Activated CD8-positive, alpha-beta memory T cell treated with anti-CD3 and anti-CD28 coated beads, Interleukin-2, amount 10 ng/mL, durations not matched to agents 7 days and 5 days (primary cell): ENCODE measurements around the gene PTAFR. TPM values are rescaled to one million over a fixed set of nuclear protein-coding genes. Genes with fewer than 3 reads are reported as not detected.

Source experiments
- ATAC-seq: fragments of 150-1000 bp; cut with Tn5 transposase; one replicate; pipeline ENCODE4 v1.10.0; 2021; ENCODE audit warnings: moderate library complexity
- CTCF ChIA-PET: fragments of 350-600 bp; sonication (Branson Sonifier 250); formaldehyde crosslinking; loops from one replicate; lab custom pipeline; 2021; ENCODE audit warnings: antibody characterized with exemption; lab: Charles Lee
- DNase-seq: peaks from one replicate; pipeline ENCODE4 v3.0.0-alpha.2; 2020
- H3K27ac Mint-ChIP-seq: one replicate; pipeline ENCODE4 v1.8.0; 2021; ENCODE audit warnings: mild to moderate bottlenecking, mixed read lengths
- H3K27me3 Mint-ChIP-seq: one replicate; pipeline ENCODE4 v1.8.0; 2021; ENCODE audit warnings: mixed read lengths
- H3K36me3 Mint-ChIP-seq: one replicate; pipeline ENCODE4 v1.8.0; 2021; ENCODE audit warnings: mild to moderate bottlenecking, mixed read lengths
- H3K4me1 Mint-ChIP-seq: one replicate; pipeline ENCODE4 v1.8.0; 2021; ENCODE audit warnings: mixed read lengths
- H3K4me3 Mint-ChIP-seq: one replicate; pipeline ENCODE4 v1.8.0; 2021; ENCODE audit warnings: mild to moderate bottlenecking, moderate library complexity, mixed read lengths
- H3K9me3 Mint-ChIP-seq: one replicate; pipeline ENCODE4 v1.8.0; 2022; ENCODE audit warnings: low read depth, mixed read lengths
- total RNA-seq, 2 experiments: library from RNA; stranded (reverse); gene quantifications; one replicate each; pipeline ENCODE4 v1.2.3, GENCODE V29; 2021

PTAFR gene
- total RNA-seq, 2 experiments from 2014 or later = 0.20 to 0.30 TPM

- H3K9me3 Mint-ChIP-seq = no peaks in the 10 kb centered on the region
- ATAC-seq (no peak), DNase-seq (no peak)
- H3K4me3 Mint-ChIP-seq = no peak overlapping the region
- peaks cover 14% of the 10 kb centered on the region for H3K4me1 Mint-ChIP-seq
- CTCF ChIA-PET = interaction anchor here (1.2 kb wide), 1 partner anchor 10 kb away, joined by 4 read pairs; no protein-coding TSS in a partner anchor
- H3K27me3 Mint-ChIP-seq = peaks cover 82% of the 10 kb centered on the region
- H3K36me3 Mint-ChIP-seq = peaks cover 2% of the 10 kb centered on the region
- no peak overlapping the region for H3K27ac Mint-ChIP-seq
These were observed 41.8 kb downstream of the PTAFR start for GRCh38 chr1:28134651-28135207.

- ATAC-seq (no peak), DNase-seq (no peak)
- H3K27me3 Mint-ChIP-seq = peaks cover 85% of the 10 kb centered on the region
- H3K9me3 Mint-ChIP-seq = no peaks in the 10 kb centered on the region
- peaks cover 12% of the 10 kb centered on the region for H3K4me1 Mint-ChIP-seq
- no peak overlapping the region for H3K4me3 Mint-ChIP-seq
- H3K36me3 Mint-ChIP-seq = peaks cover 2% of the 10 kb centered on the region
- CTCF ChIA-PET = no interaction called here
- H3K27ac Mint-ChIP-seq = no peak overlapping the region
These were observed 44.0 kb downstream of the PTAFR start for GRCh38 chr1:28132171-28133167.

GRCh38 chr1:28130901-28131300, 45.6 kb downstream of the PTAFR start:
- H3K9me3 Mint-ChIP-seq = no peaks in the 10 kb centered on the region
- H3K4me1 Mint-ChIP-seq = peaks cover 9% of the 10 kb centered on the region
- no peak for DNase-seq
- peaks cover 84% of the 10 kb centered on the region for H3K27me3 Mint-ChIP-seq
- peaks cover 2% of the 10 kb centered on the region for H3K36me3 Mint-ChIP-seq
- H3K27ac Mint-ChIP-seq = no peak overlapping the region
- ATAC-seq = no peak
- CTCF ChIA-PET = no interaction called here
- H3K4me3 Mint-ChIP-seq = no peak overlapping the region

- Mint-ChIP-seq H3K9me3 (no peaks in the 10 kb centered on the region), H3K4me1 (peaks cover 9% of the 10 kb centered on the region), H3K27ac (no peak overlapping the region), H3K4me3 (no peak overlapping the region), H3K36me3 (no peaks in the 10 kb centered on the region), H3K27me3 (peaks cover 73% of the 10 kb centered on the region)
- no peak for DNase-seq
- no peak for ATAC-seq
- CTCF ChIA-PET = no interaction called here
These were observed 47.3 kb downstream of the PTAFR start for GRCh38 chr1:28129150-28129549.

GRCh38 chr1:28127617-28128257, 48.8 kb downstream of the PTAFR start:
- DNase-seq = no peak
- CTCF ChIA-PET = interaction anchor here (1.1 kb wide), 1 partner anchor 86 kb away, joined by 3 read pairs; no protein-coding TSS in a partner anchor
- Mint-ChIP-seq H3K27ac (no peak overlapping the region), H3K36me3 (no peaks in the 10 kb centered on the region), H3K9me3 (no peaks in the 10 kb centered on the region), H3K4me1 (peaks cover 9% of the 10 kb centered on the region), H3K4me3 (no peak overlapping the region), H3K27me3 (peaks cover 68% of the 10 kb centered on the region)
- ATAC-seq = peak; percentile 30

GRCh38 chr1:28126783-28127490, 49.6 kb downstream of the PTAFR start:
- H3K36me3 Mint-ChIP-seq = no peaks in the 10 kb centered on the region
- DNase-seq (no peak), ATAC-seq (no peak)
- CTCF ChIA-PET = interaction anchor here (1.1 to 1.2 kb wide), 2 partner anchors 36 to 87 kb away, joined by 3 read pairs; no protein-coding TSS in a partner anchor
- peaks cover 7% of the 10 kb centered on the region for H3K4me1 Mint-ChIP-seq
- peaks cover 64% of the 10 kb centered on the region for H3K27me3 Mint-ChIP-seq
- no peaks in the 10 kb centered on the region for H3K9me3 Mint-ChIP-seq
- no peak overlapping the region for H3K27ac Mint-ChIP-seq
- no peak overlapping the region for H3K4me3 Mint-ChIP-seq

- CTCF ChIA-PET = interaction anchor here (1.2 kb wide), 1 partner anchor 35 kb away, joined by 3 read pairs; no protein-coding TSS in a partner anchor
- ATAC-seq (no peak), DNase-seq (no peak)
- no peak overlapping the region for H3K4me3 Mint-ChIP-seq
- no peaks in the 10 kb centered on the region for H3K9me3 Mint-ChIP-seq
- H3K27ac Mint-ChIP-seq = no peak overlapping the region
- H3K36me3 Mint-ChIP-seq = no peaks in the 10 kb centered on the region
- H3K27me3 Mint-ChIP-seq = peaks cover 65% of the 10 kb centered on the region
- peaks cover 5% of the 10 kb centered on the region for H3K4me1 Mint-ChIP-seq
These were observed 50.3 kb downstream of the PTAFR start for GRCh38 chr1:28126212-28126611.

- CTCF ChIA-PET = interaction anchor here (0.7 kb wide), 1 partner anchor 61 kb away, joined by 3 read pairs; no protein-coding TSS in a partner anchor
These were observed 53.0 kb downstream of the PTAFR start for GRCh38 chr1:28123461-28123961.

GRCh38 chr1:28122183-28122582, 54.3 kb downstream of the PTAFR start:
- H3K9me3 Mint-ChIP-seq = no peaks in the 10 kb centered on the region
- no peak for ATAC-seq
- H3K4me1 Mint-ChIP-seq = peaks cover 4% of the 10 kb centered on the region
- no peak overlapping the region for H3K4me3 Mint-ChIP-seq
- DNase-seq = no peak
- no peaks in the 10 kb centered on the region for H3K36me3 Mint-ChIP-seq
- H3K27ac Mint-ChIP-seq = no peak overlapping the region
- CTCF ChIA-PET = no interaction called here
- peaks cover 57% of the 10 kb centered on the region for H3K27me3 Mint-ChIP-seq

More at GRCh38 chr1:28123461-28123961, 53.0 kb downstream of the PTAFR start:
- Mint-ChIP-seq H3K4me1 (peaks cover 8% of the 10 kb centered on the region), H3K9me3 (no peaks in the 10 kb centered on the region), H3K4me3 (no peak overlapping the region), H3K36me3 (no peaks in the 10 kb centered on the region), H3K27me3 (peaks cover 61% of the 10 kb centered on the region), H3K27ac (no peak overlapping the region)
- DNase-seq (no peak), ATAC-seq (no peak)

- H3K4me3 Mint-ChIP-seq = no peak overlapping the region
- no peaks in the 10 kb centered on the region for H3K36me3 Mint-ChIP-seq
- peaks cover 46% of the 10 kb centered on the region for H3K27me3 Mint-ChIP-seq
- H3K4me1 Mint-ChIP-seq = peaks cover 14% of the 10 kb centered on the region
- no peak overlapping the region for H3K27ac Mint-ChIP-seq
- no peaks in the 10 kb centered on the region for H3K9me3 Mint-ChIP-seq
- no peak for DNase-seq
- CTCF ChIA-PET = no interaction called here
- ATAC-seq = no peak
These were observed 56.9 kb downstream of the PTAFR start for GRCh38 chr1:28119556-28119955.

GRCh38 chr1:28118640-28119307, 57.7 kb downstream of the PTAFR start:
- DNase-seq (no peak), ATAC-seq (no peak)
- Mint-ChIP-seq H3K27ac (no peak overlapping the region), H3K4me1 (peaks cover 17% of the 10 kb centered on the region), H3K27me3 (peaks cover 50% of the 10 kb centered on the region), H3K9me3 (no peaks in the 10 kb centered on the region), H3K4me3 (no peak overlapping the region), H3K36me3 (no peaks in the 10 kb centered on the region)
- CTCF ChIA-PET = no interaction called here

GRCh38 chr1:28115267-28115666, 61.2 kb downstream of the PTAFR start:
- peak; percentile 75 for DNase-seq
- CTCF ChIA-PET = interaction anchor here (0.6 to 1.5 kb wide), 4 partner anchors 34 to 171 kb away, joined by 3 read pairs; no protein-coding TSS in a partner anchor
- peaks cover 54% of the 10 kb centered on the region for H3K27me3 Mint-ChIP-seq
- H3K4me1 Mint-ChIP-seq = peaks cover 38% of the 10 kb centered on the region
- H3K9me3 Mint-ChIP-seq = no peaks in the 10 kb centered on the region
- peaks cover 4% of the 10 kb centered on the region for H3K36me3 Mint-ChIP-seq
- no peak overlapping the region for H3K4me3 Mint-ChIP-seq
- peak overlapping the region; percentile 45 for H3K27ac Mint-ChIP-seq
- ATAC-seq = peak; percentile 46
